HEK293 (cell line): Measurements from ENCODE around the gene FOXS1.
A peak's percentile ranks its signal among the peaks of the same experiment; 100 is the strongest.

Experiments used
- CTCF ChIA-PET: fragments of 350-600 bp; formaldehyde crosslinking; extraction: SDS; loops from one replicate; lab custom pipeline; 2021; ENCODE audit warnings: antibody characterized with exemption; lab: Yijun Ruan, JAX
- POLR2A ChIA-PET: fragments of 300-600 bp; formaldehyde crosslinking; extraction: SDS; loops from one replicate; lab custom pipeline; 2020; ENCODE audit warnings: antibody characterized with exemption, inconsistent platforms; lab: Yijun Ruan, JAX
- H3K27ac ChIP-seq: fragments of 200-500 bp; sonication (Bioruptor generic); 2 replicates; pipeline ENCODE4 v1.5.1; 2014; ENCODE audit warnings: low read depth, low read length, control low read depth, inconsistent platforms; ENCODE audit errors: extremely low read depth
- H3K36me3 ChIP-seq, 2 experiments: fragments of 200-500 bp in 1 of 2; sonication (Bioruptor generic) in 1 of 2; 1 replicate in 1 of 2; 2 replicates in 1 of 2; pipeline ENCODE4 v1.5.1; 2014 to 2017; ENCODE audit warnings: inconsistent platforms in 2 of 2, low read length in 2 of 2; ENCODE audit not compliant: control insufficient read depth in 2 of 2, insufficient read depth in 1 of 2
- H3K4me1 ChIP-seq: fragments of 200-500 bp; sonication (Bioruptor generic); 2 replicates; pipeline ENCODE4 v1.5.1; 2014; ENCODE audit warnings: mild to moderate bottlenecking, low read length, inconsistent platforms; ENCODE audit not compliant: control insufficient read depth, insufficient read depth
- H3K4me3 ChIP-seq: 2 replicates; pipeline ENCODE4 v1.5.1; 2011; ENCODE audit warnings: low read depth, mild to moderate bottlenecking, control low read depth, low read length, moderate library complexity
- H3K9me3 ChIP-seq: fragments of 200-500 bp; sonication (Bioruptor generic); 2 replicates; pipeline ENCODE4 v1.5.1; 2014; ENCODE audit warnings: low read depth, low read length, inconsistent platforms; ENCODE audit not compliant: control insufficient read depth, insufficient read depth
- EGR2 ChIP-seq: fragments of 450-650 bp; formaldehyde crosslinking; IDR thresholded peaks from 2 replicates; pipeline ENCODE4 v1.5.1; 2016; ENCODE audit warnings: low read depth, missing biosample characterization, missing genetic modification characterization
- GLIS2 ChIP-seq: fragments of 450-650 bp; formaldehyde crosslinking; IDR thresholded peaks from 2 replicates; pipeline ENCODE4 v1.5.1; 2016; ENCODE audit warnings: missing biosample characterization, missing genetic modification characterization
- KLF1 ChIP-seq: fragments of 450-650 bp; formaldehyde crosslinking; IDR thresholded peaks from 2 replicates; pipeline ENCODE4 v1.5.1; 2016; ENCODE audit warnings: missing biosample characterization, missing genetic modification characterization
- OVOL3 ChIP-seq: fragments of 450-650 bp; formaldehyde crosslinking; IDR thresholded peaks from 2 replicates; pipeline ENCODE4 v1.5.1; 2016; ENCODE audit warnings: missing biosample characterization, missing genetic modification characterization
- REPIN1 ChIP-seq: fragments of 450-650 bp; formaldehyde crosslinking; IDR thresholded peaks from 2 replicates; pipeline ENCODE4 v1.5.1; 2017; ENCODE audit warnings: missing biosample characterization, missing genetic modification characterization, low read depth
- SETDB1 ChIP-seq: IDR thresholded peaks from one replicate; pipeline ENCODE4 v1.6.1; 2017; ENCODE audit warnings: mild to moderate bottlenecking, low read length, moderate library complexity, mixed read lengths; ENCODE audit not compliant: insufficient read length
- TSHZ1 ChIP-seq: fragments of 450-650 bp; formaldehyde crosslinking; IDR thresholded peaks from 2 replicates; pipeline ENCODE4 v1.5.1; 2016; ENCODE audit warnings: missing biosample characterization, missing genetic modification characterization, borderline replicate concordance
- ZBTB17 ChIP-seq: fragments of 450-650 bp; formaldehyde crosslinking; IDR thresholded peaks from 2 replicates; pipeline ENCODE4 v1.5.1; 2016; ENCODE audit warnings: missing biosample characterization, missing genetic modification characterization
- ZBTB20 ChIP-seq: fragments of 450-650 bp; formaldehyde crosslinking; IDR thresholded peaks from 2 replicates; pipeline ENCODE4 v1.5.1; 2016; ENCODE audit warnings: missing biosample characterization, missing genetic modification characterization
- ZBTB44 ChIP-seq: fragments of 450-650 bp; IDR thresholded peaks from 2 replicates; pipeline ENCODE4 v1.5.1; 2018; ENCODE audit warnings: missing biosample characterization, mild to moderate bottlenecking, missing genetic modification characterization
- ZFHX2 ChIP-seq: fragments of 450-650 bp; formaldehyde crosslinking; conservative IDR thresholded peaks from 2 replicates; pipeline ENCODE4 v1.5.1; 2016; ENCODE audit warnings: missing biosample characterization, missing genetic modification characterization
- ZFP41 ChIP-seq: fragments of 450-650 bp; formaldehyde crosslinking; IDR thresholded peaks from 2 replicates; pipeline ENCODE4 v1.5.1; 2016; ENCODE audit warnings: missing biosample characterization, missing genetic modification characterization, borderline replicate concordance
- ZNF133 ChIP-seq: fragments of 450-650 bp; formaldehyde crosslinking; IDR thresholded peaks from 2 replicates; pipeline ENCODE4 v1.5.1; 2016; ENCODE audit warnings: missing biosample characterization, missing genetic modification characterization
- ZNF169 ChIP-seq: fragments of 450-650 bp; formaldehyde crosslinking; IDR thresholded peaks from 2 replicates; pipeline ENCODE4 v1.5.1; 2016; ENCODE audit warnings: missing biosample characterization, missing genetic modification characterization
- ZNF350 ChIP-seq: fragments of 450-650 bp; formaldehyde crosslinking; IDR thresholded peaks from 2 replicates; pipeline ENCODE4 v1.5.0; 2017; ENCODE audit warnings: missing biosample characterization, mild to moderate bottlenecking, missing genetic modification characterization
- ZNF394 ChIP-seq: fragments of 450-650 bp; formaldehyde crosslinking; IDR thresholded peaks from 2 replicates; pipeline ENCODE4 v1.5.1; 2016; ENCODE audit warnings: missing biosample characterization, missing genetic modification characterization, mild to moderate bottlenecking, moderate library complexity, borderline replicate concordance
- ZNF473 ChIP-seq: fragments of 450-650 bp; formaldehyde crosslinking; IDR thresholded peaks from 2 replicates; pipeline ENCODE4 v1.5.1; 2017; ENCODE audit warnings: missing biosample characterization, missing genetic modification characterization
- ZNF501 ChIP-seq: fragments of 450-650 bp; formaldehyde crosslinking; IDR thresholded peaks from 2 replicates; pipeline ENCODE4 v1.5.1; 2016; ENCODE audit warnings: missing biosample characterization, missing genetic modification characterization
- ZNF544 ChIP-seq: fragments of 450-650 bp; formaldehyde crosslinking; IDR thresholded peaks from 2 replicates; pipeline ENCODE4 v1.5.0; 2017; ENCODE audit warnings: missing biosample characterization, missing genetic modification characterization
- ZNF629 ChIP-seq: fragments of 450-650 bp; formaldehyde crosslinking; IDR thresholded peaks from 2 replicates; pipeline ENCODE4 v1.5.1; 2017; ENCODE audit warnings: missing biosample characterization, missing genetic modification characterization
- ZNF701 ChIP-seq: fragments of 450-650 bp; formaldehyde crosslinking; IDR thresholded peaks from 2 replicates; pipeline ENCODE4 v1.5.1; 2016; ENCODE audit warnings: missing biosample characterization, missing genetic modification characterization
- ZNF768 ChIP-seq: fragments of 450-650 bp; formaldehyde crosslinking; IDR thresholded peaks from 2 replicates; pipeline ENCODE4 v1.5.1; 2018; ENCODE audit warnings: missing biosample characterization, mild to moderate bottlenecking, missing genetic modification characterization
- TF ChIP-seq, protein P1 (sequence below): fragments of 450-650 bp; formaldehyde crosslinking; IDR thresholded peaks from 2 replicates; pipeline ENCODE4 v1.5.1; 2017; ENCODE audit warnings: missing biosample characterization, missing genetic modification characterization
- TF ChIP-seq, protein P2 (sequence below): fragments of 450-650 bp; formaldehyde crosslinking; IDR thresholded peaks from 2 replicates; pipeline ENCODE4 v1.5.1; 2016; ENCODE audit warnings: missing biosample characterization, missing genetic modification characterization

Gene FOXS1

GRCh38 chr20:31835977-31836852, 9.2 kb downstream of the FOXS1 start (continued):
- TF ChIP-seq ZNF473 (tag by site-specific recombination) (no peak), ZBTB20 (tag by site-specific recombination) (peak; percentile 54; the same call in 1 of the 2 replicates), TSHZ1 (tag by site-specific recombination) (peak; percentile 41; the same call in 1 of the 2 replicates)

DNA sequence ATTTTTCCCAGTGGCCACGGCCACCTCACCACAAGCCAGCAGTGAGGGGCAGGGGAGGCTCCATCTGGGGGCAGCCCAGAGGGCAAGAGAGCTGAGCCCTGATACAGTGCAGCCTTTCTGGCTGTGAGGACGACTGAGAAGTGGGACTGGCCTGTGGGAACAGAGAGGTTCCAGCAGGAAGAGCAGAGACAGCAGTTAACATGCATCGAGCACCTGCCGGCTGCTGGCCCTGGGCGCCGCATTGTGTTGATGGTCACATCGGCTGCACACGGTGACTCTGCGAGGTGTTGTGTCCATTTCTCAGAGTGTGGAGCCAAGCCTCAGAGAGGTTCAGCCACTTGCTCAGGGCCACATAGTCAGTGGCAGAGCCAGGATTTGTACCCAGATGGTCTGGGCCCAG, 9.8 kb downstream of the FOXS1 start:
- Histone ChIP-seq H3K4me1 (no peaks in the 10 kb centered on the region), H3K36me3 (no peaks in the 10 kb centered on the region), H3K9me3 (no peaks in the 10 kb centered on the region), H3K4me3 (no peak overlapping the region), H3K27ac (no peak overlapping the region)
- CTCF ChIA-PET = interaction anchor here (2.6 to 8.4 kb wide), 3 partner anchors 11 to 116 kb away, joined by 11 to 87 read pairs (median 71); partner anchors contain the start of genes FOXS1 and PDRG1
- TF ChIP-seq ZNF394 (tag by site-specific recombination) (no peak), ZNF501 (tag by site-specific recombination) (no peak), ZNF629 (no peak), ZNF169 (tag by site-specific recombination) (no peak), ZNF701 (no peak), ZBTB44 (tag by site-specific recombination) (no peak)
- POLR2A ChIA-PET = interaction anchor here (0.7 kb wide), 1 partner anchor 262 kb away, joined by 3 read pairs; no protein-coding TSS in a partner anchor

DNA sequence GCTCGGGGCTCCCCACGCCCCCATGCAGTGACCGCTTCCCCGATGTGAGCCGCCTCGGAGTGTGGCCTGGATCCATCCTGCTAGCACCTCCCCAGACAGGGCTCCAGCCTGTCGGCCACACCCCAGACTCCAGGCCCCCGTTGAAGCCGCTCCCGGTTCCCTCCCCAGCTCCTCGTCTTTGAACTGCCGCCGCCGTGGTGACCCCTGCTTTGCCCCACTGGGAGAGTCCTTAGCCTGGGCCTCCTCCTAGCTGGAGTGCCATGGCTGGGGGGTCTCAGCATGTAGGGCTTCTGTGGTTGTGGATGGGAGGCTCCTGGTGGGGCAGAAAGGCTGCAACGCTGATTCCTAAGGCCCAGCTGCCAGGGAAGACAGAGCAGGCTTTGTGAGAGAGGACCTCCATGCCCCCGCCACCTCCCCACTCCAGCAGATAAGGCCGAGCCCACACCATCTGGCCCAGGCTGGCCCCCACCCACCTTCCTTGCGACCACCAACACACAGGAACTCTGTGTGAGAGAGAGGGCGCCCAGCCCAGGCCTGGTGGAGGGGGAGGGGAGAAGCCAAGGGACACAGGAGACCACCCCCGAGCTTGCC, 11.4 kb downstream of the FOXS1 start:
- Histone ChIP-seq H3K4me3 (no peak overlapping the region), H3K36me3 (no peaks in the 10 kb centered on the region), H3K4me1 (no peaks in the 10 kb centered on the region), H3K9me3 (no peaks in the 10 kb centered on the region), H3K27ac (no peak overlapping the region)
- ChIA-PET CTCF (interaction anchor here (0.6 to 8.4 kb wide), 11 partner anchors 11 to 995 kb away, joined by 3 to 87 read pairs (median 6); partner anchors contain the start of genes FOXS1 and PDRG1), POLR2A (no interaction called here)
- TF ChIP-seq ZBTB17 (tag by site-specific recombination) (no peak), ZNF544 (tag by site-specific recombination) (no peak), ZNF350 (tag by site-specific recombination) (no peak), SETDB1 (no peak), ZNF169 (tag by site-specific recombination) (no peak), REPIN1 (tag by site-specific recombination) (no peak), ZNF133 (tag by site-specific recombination) (no peak), GLIS2 (peak; percentile 53; the same call in 1 of the 2 replicates), ZNF629 (no peak), ZNF768 (no peak), ZFHX2 (peak; percentile 70), OVOL3 (tag by site-specific recombination) (no peak), ZFP41 (tag by site-specific recombination) (no peak), EGR2 (tag by site-specific recombination) (peak; percentile 89), KLF1 (tag by site-specific recombination) (no peak)
- TF ChIP-seq, protein P1, sequence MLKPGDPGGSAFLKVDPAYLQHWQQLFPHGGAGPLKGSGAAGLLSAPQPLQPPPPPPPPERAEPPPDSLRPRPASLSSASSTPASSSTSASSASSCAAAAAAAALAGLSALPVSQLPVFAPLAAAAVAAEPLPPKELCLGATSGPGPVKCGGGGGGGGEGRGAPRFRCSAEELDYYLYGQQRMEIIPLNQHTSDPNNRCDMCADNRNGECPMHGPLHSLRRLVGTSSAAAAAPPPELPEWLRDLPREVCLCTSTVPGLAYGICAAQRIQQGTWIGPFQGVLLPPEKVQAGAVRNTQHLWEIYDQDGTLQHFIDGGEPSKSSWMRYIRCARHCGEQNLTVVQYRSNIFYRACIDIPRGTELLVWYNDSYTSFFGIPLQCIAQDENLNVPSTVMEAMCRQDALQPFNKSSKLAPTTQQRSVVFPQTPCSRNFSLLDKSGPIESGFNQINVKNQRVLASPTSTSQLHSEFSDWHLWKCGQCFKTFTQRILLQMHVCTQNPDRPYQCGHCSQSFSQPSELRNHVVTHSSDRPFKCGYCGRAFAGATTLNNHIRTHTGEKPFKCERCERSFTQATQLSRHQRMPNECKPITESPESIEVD (tag by site-specific recombination) = no peak
- TF ChIP-seq, protein P2, sequence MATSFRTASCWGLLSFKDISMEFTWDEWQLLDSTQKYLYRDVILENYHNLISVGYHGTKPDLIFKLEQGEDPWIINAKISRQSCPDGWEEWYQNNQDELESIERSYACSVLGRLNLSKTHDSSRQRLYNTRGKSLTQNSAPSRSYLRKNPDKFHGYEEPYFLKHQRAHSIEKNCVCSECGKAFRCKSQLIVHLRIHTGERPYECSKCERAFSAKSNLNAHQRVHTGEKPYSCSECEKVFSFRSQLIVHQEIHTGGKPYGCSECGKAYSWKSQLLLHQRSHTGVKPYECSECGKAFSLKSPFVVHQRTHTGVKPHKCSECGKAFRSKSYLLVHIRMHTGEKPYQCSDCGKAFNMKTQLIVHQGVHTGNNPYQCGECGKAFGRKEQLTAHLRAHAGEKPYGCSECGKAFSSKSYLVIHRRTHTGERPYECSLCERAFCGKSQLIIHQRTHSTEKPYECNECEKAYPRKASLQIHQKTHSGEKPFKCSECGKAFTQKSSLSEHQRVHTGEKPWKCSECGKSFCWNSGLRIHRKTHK (tag by site-specific recombination) = no peak
